HG03457 (cell line): ENCODE measurements around the gene PARD3.
"Not testable (repeated sequence)": the region's sequence is repeated elsewhere in the genome, so short reads cannot be mapped to it uniquely, and the experiment has no call there.

Source experiments
- ATAC-seq: cut with Tn5 transposase; IDR thresholded peaks from one replicate; pipeline ENCODE4 v1.9.1; 2021; ENCODE audit warnings: moderate number of reproducible peaks; ENCODE audit not compliant: unreplicated experiment

Gene PARD3

GRCh38 chr10:34438741-34439140, 376.4 kb downstream of the PARD3 start:
- ATAC-seq, result no peak

- no peak for ATAC-seq
Observed at GRCh38 chr10:34437906-34438305, 377.2 kb downstream of the PARD3 start.

- ATAC-seq, result no peak
Observed at GRCh38 chr10:34434119-34434594, 380.9 kb downstream of the PARD3 start.

GRCh38 chr10:34433241-34434076, 381.6 kb downstream of the PARD3 start:
- no peak for ATAC-seq

- ATAC-seq, result no peak
Observed at GRCh38 chr10:34432589-34432988, 382.5 kb downstream of the PARD3 start.

GRCh38 chr10:34430685-34431084, 384.4 kb downstream of the PARD3 start:
- no peak for ATAC-seq

- no peak for ATAC-seq
Observed at GRCh38 chr10:34428501-34428900, 386.6 kb downstream of the PARD3 start.

GRCh38 chr10:34427911-34428216, 387.2 kb downstream of the PARD3 start:
- ATAC-seq, result no peak

GRCh38 chr10:34427158-34427910, 387.8 kb downstream of the PARD3 start:
- ATAC-seq, result not testable (repeated sequence)

GRCh38 chr10:34426538-34427157, 388.4 kb downstream of the PARD3 start:
- not testable (repeated sequence) for ATAC-seq

- no peak for ATAC-seq
Observed at GRCh38 chr10:34426041-34426440, 389.1 kb downstream of the PARD3 start.

- ATAC-seq, result no peak
Observed at GRCh38 chr10:34423673-34424625, 391.1 kb downstream of the PARD3 start.

GRCh38 chr10:34420795-34421194, 394.3 kb downstream of the PARD3 start:
- no peak for ATAC-seq

GRCh38 chr10:34420273-34420672, 394.8 kb downstream of the PARD3 start:
- no peak for ATAC-seq

GRCh38 chr10:34415039-34415438, 400.1 kb downstream of the PARD3 start:
- ATAC-seq, result no peak

GRCh38 chr10:34413756-34414587, 401.1 kb downstream of the PARD3 start:
- ATAC-seq, result no peak

- ATAC-seq, result no peak
Observed at GRCh38 chr10:34413214-34413613, 401.9 kb downstream of the PARD3 start.

GRCh38 chr10:34408956-34409355, 406.1 kb downstream of the PARD3 start:
- no peak for ATAC-seq

GRCh38 chr10:34408381-34408780, 406.7 kb downstream of the PARD3 start:
- ATAC-seq, result no peak

- ATAC-seq, result no peak
Observed at GRCh38 chr10:34407324-34407805, 407.7 kb downstream of the PARD3 start.
